Liver (tissue), 9 donors: ENCODE measurements around the gene CXCR4. TPM values are rescaled to one million over a fixed set of nuclear protein-coding genes. Genes with fewer than 3 reads are reported as not detected.

Experiments used
- DNase-seq: peaks from one replicate; pipeline ENCODE4 v3.0.0-alpha.2; 2017; ENCODE audit warnings: low spot score
- H3K27ac ChIP-seq, 2 donors: one replicate each; pipeline ENCODE4 v1.7.0; 2013; ENCODE audit warnings: inconsistent platforms in 2 of 2, low read length in 2 of 2, control low read depth in 1 of 2, low read depth in 1 of 2, mild to moderate bottlenecking in 1 of 2
- H3K27me3 ChIP-seq, 4 donors: one replicate each; pipeline versions ENCODE4 v1.6.1 to v1.7.0; 2013; ENCODE audit warnings: low read length in 3 of 4, inconsistent platforms in 1 of 4, mild to moderate bottlenecking in 1 of 4, moderate library complexity in 1 of 4; ENCODE audit not compliant: control insufficient read depth in 4 of 4, insufficient read depth in 4 of 4
- H3K36me3 ChIP-seq, 4 donors: one replicate each; pipeline versions ENCODE4 v1.6.1 to v1.7.0; 2013; ENCODE audit warnings: low read length in 3 of 4, mild to moderate bottlenecking in 3 of 4, low read depth in 1 of 4, moderate library complexity in 1 of 4; ENCODE audit not compliant: control insufficient read depth in 4 of 4, insufficient read depth in 3 of 4
- H3K4me1 ChIP-seq, 4 donors: one replicate each; pipeline versions ENCODE4 v1.6.1 to v1.7.0; 2013; ENCODE audit warnings: low read length in 3 of 4, mild to moderate bottlenecking in 3 of 4, moderate library complexity in 1 of 4; ENCODE audit not compliant: control insufficient read depth in 4 of 4, insufficient read depth in 4 of 4
- H3K4me3 ChIP-seq, 3 donors: one replicate each; pipeline versions ENCODE4 v1.6.1 to v1.7.0; 2013; ENCODE audit warnings: low read length in 3 of 3, control low read depth in 1 of 3, low read depth in 1 of 3, mild to moderate bottlenecking in 1 of 3
- H3K9ac ChIP-seq, 2 donors: one replicate each; pipeline ENCODE4 v1.7.0; 2013; ENCODE audit warnings: low read length in 2 of 2, mild to moderate bottlenecking in 2 of 2, moderate library complexity in 2 of 2, control low read depth in 1 of 2, low read depth in 1 of 2
- H3K9me3 ChIP-seq, 4 donors: one replicate each; pipeline versions ENCODE4 v1.6.1 to v1.7.0; 2013; ENCODE audit warnings: low read length in 3 of 4; ENCODE audit not compliant: control insufficient read depth in 4 of 4
- ATF3 ChIP-seq: IDR thresholded peaks from 2 replicates; pipeline ENCODE4 v1.6.1; 2016; ENCODE audit warnings: antibody characterized with exemption
- CTCF ChIP-seq: fragments of 150-350 bp; IDR thresholded peaks from 2 replicates; pipeline ENCODE4 v1.5.1; 2017; ENCODE audit warnings: improper control_type of control experiment, low read depth, low read length; ENCODE audit not compliant: missing input control
- FOXA1 ChIP-seq: IDR thresholded peaks from 2 replicates; pipeline ENCODE4 v1.6.1; 2016; ENCODE audit warnings: antibody characterized with exemption
- FOXA2 ChIP-seq: IDR thresholded peaks from 2 replicates; pipeline ENCODE4 v1.6.1; 2016; ENCODE audit warnings: antibody characterized with exemption
- GABPA ChIP-seq, 2 donors: IDR thresholded peaks in 1 of 2; conservative IDR thresholded peaks in 1 of 2; 2 replicates each; pipeline ENCODE4 v1.6.1; 2016; ENCODE audit warnings: antibody characterized with exemption in 2 of 2, mild to moderate bottlenecking in 1 of 2, moderate library complexity in 1 of 2
- HNF4A ChIP-seq, 2 donors: conservative IDR thresholded peaks; 2 replicates each; pipeline ENCODE4 v1.6.1; 2016; ENCODE audit warnings: antibody characterized with exemption in 2 of 2, mild to moderate bottlenecking in 2 of 2
- MAX ChIP-seq: IDR thresholded peaks from 2 replicates; pipeline ENCODE4 v1.6.1; 2016; ENCODE audit warnings: antibody characterized with exemption
- REST ChIP-seq: IDR thresholded peaks from 2 replicates; pipeline ENCODE4 v1.6.1; 2016; ENCODE audit warnings: antibody characterized with exemption, mild to moderate bottlenecking
- RXRA ChIP-seq, 2 donors: IDR thresholded peaks; 2 replicates each; pipeline ENCODE4 v1.6.1; 2017 to 2018; ENCODE audit warnings: antibody characterized with exemption in 2 of 2, mild to moderate bottlenecking in 1 of 2
- SP1 ChIP-seq: IDR thresholded peaks from 2 replicates; pipeline ENCODE4 v1.6.1; 2018; ENCODE audit warnings: antibody characterized with exemption, mild to moderate bottlenecking
- TAF1 ChIP-seq: conservative IDR thresholded peaks from 2 replicates; pipeline ENCODE4 v1.6.1; 2016; ENCODE audit warnings: antibody characterized with exemption, mild to moderate bottlenecking
- WGBS: extraction: QIAGEN DNeasy Blood & Tissue Kit; methylation state at CpG from one replicate; pipeline ENCODE4 v1.1.7; 2013; 5-methylcytosine and 5-hydroxymethylcytosine counted together
- polyA plus RNA-seq, 2 donors: library from polyadenylated mRNA; stranded (reverse) in 1 of 2; unstranded in 1 of 2; fragments of 200-250 nt in 1 of 2; fragments of >200 nt in 1 of 2; fragmentation: Nextera tagmentation in 1 of 2; extraction: Ambion mirVana in 1 of 2; gene quantifications; one replicate each; pipeline versions ENCODE4 v1.2.1 to v1.2.3, GENCODE V29; 2013 to 2015
- total RNA-seq, 2 donors: library from RNA; depleted of rRNA; stranded (reverse); fragments of >200 nt; gene quantifications; one replicate each; pipeline ENCODE4 v1.2.3, GENCODE V29; 2014
- donor health status: healthy.
- donor health status: healthy.
- donor health status: healthy.
- donor health status: healthy.
- donor health status: healthy.

The CXCR4 gene
- total and polyA plus RNA-seq, 4 donors: 5.0 to 9.0 (median 6.1) TPM

- Histone ChIP-seq H3K9ac (no peak overlapping the region), H3K4me3 (no peak overlapping the region), H3K4me1 (no peaks in the 10 kb centered on the region), H3K9me3 (no peaks in the 10 kb centered on the region), H3K27me3 (peaks cover 0 to 9% (median 0%) of the 10 kb centered on the region in 4 donors), H3K36me3 (no peaks in the 10 kb centered on the region), H3K27ac (no peak overlapping the region)
- WGBS: 66% methylated on average over 3 of the region's 3 CpGs
- DNase-seq: no peak
- TF ChIP-seq FOXA1 (no peak), CTCF (no peak), RXRA (IDR thresholded peaks at IDR 0.05) (no peak), ATF3 (no peak), MAX (no peak), HNF4A (conservative IDR thresholded peaks at IDR 0.05) (no peak), FOXA2 (no peak)
Measured at GRCh38 chr2:136139631-136140030, 21.7 kb upstream of the CXCR4 start.

- no peaks in the 10 kb centered on the region for H3K4me1 ChIP-seq
- DNase-seq: no peak
- 83% methylated on average over 4 of the region's 4 CpGs for WGBS
- H3K27ac ChIP-seq: peak overlapping the region in 1 of 2 donors; percentile 6
- H3K4me3 ChIP-seq: no peak overlapping the region
- no peak overlapping the region for H3K9ac ChIP-seq
- no peak for TF ChIP-seq CTCF
- TF ChIP-seq TAF1: no peak
- TF ChIP-seq MAX: no peak
- TF ChIP-seq GABPA (IDR thresholded peaks at IDR 0.05 in 1 of 2, conservative IDR thresholded peaks at IDR 0.05 in 1 of 2): no peak
- TF ChIP-seq FOXA2: no peak
- no peak for TF ChIP-seq REST
- TF ChIP-seq SP1: no peak
- TF ChIP-seq ATF3: no peak
- no peak for TF ChIP-seq RXRA (IDR thresholded peaks at IDR 0.05)
- no peaks in the 10 kb centered on the region for H3K36me3 ChIP-seq
- no peaks in the 10 kb centered on the region for H3K9me3 ChIP-seq
- peaks cover 0 to 6% (median 0%) of the 10 kb centered on the region in 4 donors for H3K27me3 ChIP-seq
Measured at GRCh38 chr2:136137982-136138381, 20.0 kb upstream of the CXCR4 start.
